ENCODE data around the gene ZNF786. TPM values are rescaled to one million over a fixed set of nuclear protein-coding genes. Genes with fewer than 3 reads are reported as not detected.

Gene ZNF786
- total and polyA plus RNA-seq, 10 of the 15 experiments (the other 5 are each of a cell fraction or from before 2014, with no cell fraction given), result 0.47 to 7.0 (median 4.2) TPM

DNA sequence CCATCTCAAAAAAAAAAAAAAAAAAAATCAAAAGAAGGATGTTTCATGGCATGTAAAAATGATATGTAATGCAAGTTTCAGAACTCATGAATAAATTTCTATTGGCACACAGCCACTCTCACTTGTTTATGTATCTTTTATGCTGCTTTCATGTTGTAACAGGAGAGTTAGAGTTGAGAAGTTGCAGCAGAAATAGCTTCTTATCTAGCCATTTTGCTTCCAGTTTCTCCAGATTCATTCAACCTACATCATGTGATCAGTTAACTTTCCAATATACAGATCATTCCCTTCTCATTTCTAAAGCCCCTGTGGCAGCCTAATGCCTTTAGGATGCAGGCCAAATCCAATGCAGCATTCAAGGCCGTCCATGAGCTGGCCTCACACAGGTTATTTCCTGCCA lies 30.4 kb downstream of the ZNF786 start:
- BruUV-seq (replicated peaks), result no TSS peak
- H4K20me1 ChIP-seq (ENCODE audit: control insufficient read depth, insufficient read depth), result no peaks in the 10 kb centered on the region
- SMC1A ChIA-PET (ENCODE audit: uncharacterized antibody, unreplicated experiment), result no interaction called here
- H3K9me3 ChIP-seq (replicated peaks; ENCODE audit: control insufficient read depth, insufficient read depth, low read length), result no peaks in the 10 kb centered on the region
- no peak for TF ChIP-seq SRF (IDR thresholded peaks at IDR 0.05; ENCODE audit: low read depth in 2 of 2, low read length in 2 of 2)
- TF ChIP-seq, protein P1, sequence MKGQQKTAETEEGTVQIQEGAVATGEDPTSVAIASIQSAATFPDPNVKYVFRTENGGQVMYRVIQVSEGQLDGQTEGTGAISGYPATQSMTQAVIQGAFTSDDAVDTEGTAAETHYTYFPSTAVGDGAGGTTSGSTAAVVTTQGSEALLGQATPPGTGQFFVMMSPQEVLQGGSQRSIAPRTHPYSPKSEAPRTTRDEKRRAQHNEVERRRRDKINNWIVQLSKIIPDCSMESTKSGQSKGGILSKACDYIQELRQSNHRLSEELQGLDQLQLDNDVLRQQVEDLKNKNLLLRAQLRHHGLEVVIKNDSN (IDR thresholded peaks at IDR 0.05; ENCODE audit: borderline replicate concordance, extremely low read length, insufficient read depth, low read depth, low read length), result no peak
- TF ChIP-seq, protein P2, sequence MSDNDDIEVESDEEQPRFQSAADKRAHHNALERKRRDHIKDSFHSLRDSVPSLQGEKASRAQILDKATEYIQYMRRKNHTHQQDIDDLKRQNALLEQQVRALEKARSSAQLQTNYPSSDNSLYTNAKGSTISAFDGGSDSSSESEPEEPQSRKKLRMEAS (IDR thresholded peaks at IDR 0.05; ENCODE audit: low read depth, low read length), result no peak
- TF ChIP-seq CBFB (IDR thresholded peaks at IDR 0.05; ENCODE audit: low read depth), result no peak
- TF ChIP-seq, protein P3, sequence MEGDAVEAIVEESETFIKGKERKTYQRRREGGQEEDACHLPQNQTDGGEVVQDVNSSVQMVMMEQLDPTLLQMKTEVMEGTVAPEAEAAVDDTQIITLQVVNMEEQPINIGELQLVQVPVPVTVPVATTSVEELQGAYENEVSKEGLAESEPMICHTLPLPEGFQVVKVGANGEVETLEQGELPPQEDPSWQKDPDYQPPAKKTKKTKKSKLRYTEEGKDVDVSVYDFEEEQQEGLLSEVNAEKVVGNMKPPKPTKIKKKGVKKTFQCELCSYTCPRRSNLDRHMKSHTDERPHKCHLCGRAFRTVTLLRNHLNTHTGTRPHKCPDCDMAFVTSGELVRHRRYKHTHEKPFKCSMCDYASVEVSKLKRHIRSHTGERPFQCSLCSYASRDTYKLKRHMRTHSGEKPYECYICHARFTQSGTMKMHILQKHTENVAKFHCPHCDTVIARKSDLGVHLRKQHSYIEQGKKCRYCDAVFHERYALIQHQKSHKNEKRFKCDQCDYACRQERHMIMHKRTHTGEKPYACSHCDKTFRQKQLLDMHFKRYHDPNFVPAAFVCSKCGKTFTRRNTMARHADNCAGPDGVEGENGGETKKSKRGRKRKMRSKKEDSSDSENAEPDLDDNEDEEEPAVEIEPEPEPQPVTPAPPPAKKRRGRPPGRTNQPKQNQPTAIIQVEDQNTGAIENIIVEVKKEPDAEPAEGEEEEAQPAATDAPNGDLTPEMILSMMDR (IDR thresholded peaks at IDR 0.05 in 2 of 3, conservative IDR thresholded peaks at IDR 0.05 in 1 of 3; ENCODE audit: control insufficient read depth in 2 of 3, extremely low read depth in 1 of 3, insufficient read depth in 1 of 3, low read depth in 3 of 3, low read length in 3 of 3), result no peak
- TF ChIP-seq MTA2 (IDR thresholded peaks at IDR 0.05; ENCODE audit: low read depth), result no peak
- no peak for TF ChIP-seq RFX5 (IDR thresholded peaks at IDR 0.05; ENCODE audit: low read depth, low read length)
- WGBS (ENCODE audit: insufficient coverage, insufficient replicate concordance, low lambda C conversion rate, missing lambda C conversion rate), result 79% methylated on average over 1 of the region's 1 CpG
- peak overlapping the region; percentile 24 for H2AFZ ChIP-seq (ENCODE audit: control insufficient read depth, low read depth, low read length)
- intact Hi-C loops (cut with micrococcal nuclease; ENCODE audit: unreplicated experiment), result no loop called here
- H3K9ac ChIP-seq (ENCODE audit: control insufficient read depth, insufficient read depth, low read length), result no peak overlapping the region
- DNase-seq (ENCODE audit: low read depth, low spot score) (no peak), FAIRE-seq (no peak), ATAC-seq (no peak)
- POLR2A ChIA-PET, result interaction anchor here (0.7 kb wide), 3 partner anchors 11 to 101 kb away, joined by 4 to 6 read pairs (median 6); no protein-coding TSS in a partner anchor
- H3K4me2 ChIP-seq (ENCODE audit: control insufficient read depth, insufficient read depth), result no peak overlapping the region
- H3K4me3 ChIP-seq, result no peak overlapping the region
- H3K27ac ChIP-seq (ENCODE audit: control insufficient read depth, insufficient read depth), result no peak overlapping the region
- no peaks in the 10 kb centered on the region for H3K27me3 ChIP-seq (replicated peaks in 1 of 2; ENCODE audit: control insufficient read depth in 2 of 2, insufficient read depth in 2 of 2, low read length in 1 of 2)
- in situ Hi-C loops (cut with MboI), result no loop called here
- RAD21 ChIA-PET (ENCODE audit: unreplicated experiment), result no interaction called here
- no peaks in the 10 kb centered on the region for H3K79me2 ChIP-seq (ENCODE audit: control insufficient read depth, insufficient read depth, low read length)
- H3K4me1 ChIP-seq (ENCODE audit: control insufficient read depth, insufficient read depth, low read length), result peaks cover 13% of the 10 kb centered on the region
- CTCF ChIA-PET, result no interaction called here
- no peaks in the 10 kb centered on the region for H3K36me3 ChIP-seq (ENCODE audit: control insufficient read depth in 2 of 2, insufficient read depth in 2 of 2, low read length in 1 of 2)
